Muscle layer of duodenum (tissue), 2 donors: Measurements from ENCODE around the gene PIK3R1.

ENCODE experiments used
- H3K27ac ChIP-seq: one replicate; pipeline ENCODE4 v1.7.0; 2013; ENCODE audit warnings: mild to moderate bottlenecking, low read length
- H3K27me3 ChIP-seq: one replicate; pipeline ENCODE4 v1.7.0; 2013; ENCODE audit warnings: low read depth, mild to moderate bottlenecking, control low read depth, low read length
- H3K36me3 ChIP-seq, 2 donors: one replicate each; pipeline ENCODE4 v1.7.0; 2013; ENCODE audit warnings: low read length in 2 of 2, control low read depth in 1 of 2, mild to moderate bottlenecking in 1 of 2; ENCODE audit not compliant: insufficient read depth in 2 of 2, control insufficient read depth in 1 of 2
- H3K4me1 ChIP-seq, 2 donors: one replicate each; pipeline ENCODE4 v1.7.0; 2013; ENCODE audit warnings: low read length in 2 of 2, mild to moderate bottlenecking in 2 of 2, control low read depth in 1 of 2, moderate library complexity in 1 of 2; ENCODE audit not compliant: insufficient read depth in 2 of 2, control insufficient read depth in 1 of 2
- H3K4me3 ChIP-seq, 2 donors: one replicate each; pipeline ENCODE4 v1.7.0; 2013; ENCODE audit warnings: low read length in 2 of 2, low read depth in 1 of 2, mild to moderate bottlenecking in 1 of 2
- H3K9me3 ChIP-seq, 2 donors: one replicate each; pipeline ENCODE4 v1.7.0; 2013; ENCODE audit warnings: low read length in 2 of 2, control low read depth in 1 of 2, mild to moderate bottlenecking in 1 of 2; ENCODE audit not compliant: control insufficient read depth in 1 of 2
- donor health status: healthy.

PIK3R1 gene

DNA sequence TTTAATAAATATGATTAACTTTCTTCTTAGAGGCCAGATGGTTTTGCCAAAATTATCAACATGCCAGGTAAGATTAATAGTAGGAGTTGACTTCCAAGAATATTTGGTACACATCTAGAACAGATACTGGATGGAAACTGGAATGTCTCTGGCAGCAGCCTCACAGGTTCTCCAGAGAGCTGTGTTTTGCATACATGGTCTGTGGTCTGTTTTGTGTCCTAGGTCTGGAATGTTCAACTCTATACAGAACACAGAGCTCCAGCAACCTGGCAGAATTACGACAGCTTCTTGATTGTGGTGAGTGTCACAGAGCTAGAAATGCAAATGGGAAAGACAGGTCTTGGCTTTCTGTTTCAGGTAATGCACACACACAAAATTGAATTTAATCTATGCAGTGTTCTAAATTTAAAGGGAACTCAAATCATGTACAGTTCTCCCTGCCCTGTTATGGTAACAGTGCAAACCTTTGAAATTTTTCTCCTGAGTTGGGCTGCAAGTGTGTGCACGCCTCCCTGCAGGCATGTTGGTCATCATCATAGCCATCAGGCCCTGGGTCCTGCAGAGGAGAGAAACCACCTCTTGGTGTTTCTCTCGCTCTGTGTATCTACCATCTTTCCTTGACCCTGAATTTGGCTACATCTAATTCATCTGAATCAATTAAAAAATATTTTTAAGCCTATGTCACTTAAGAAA, 58.3 kb downstream of the PIK3R1 start:
- Histone ChIP-seq H3K4me1 (peaks cover 12 to 44% of the 10 kb centered on the region in 2 donors), H3K4me3 (no peak overlapping the region), H3K27me3 (no peaks in the 10 kb centered on the region), H3K9me3 (no peaks in the 10 kb centered on the region), H3K27ac (no peak overlapping the region), H3K36me3 (peaks cover 13 to 35% of the 10 kb centered on the region in 2 donors)

DNA sequence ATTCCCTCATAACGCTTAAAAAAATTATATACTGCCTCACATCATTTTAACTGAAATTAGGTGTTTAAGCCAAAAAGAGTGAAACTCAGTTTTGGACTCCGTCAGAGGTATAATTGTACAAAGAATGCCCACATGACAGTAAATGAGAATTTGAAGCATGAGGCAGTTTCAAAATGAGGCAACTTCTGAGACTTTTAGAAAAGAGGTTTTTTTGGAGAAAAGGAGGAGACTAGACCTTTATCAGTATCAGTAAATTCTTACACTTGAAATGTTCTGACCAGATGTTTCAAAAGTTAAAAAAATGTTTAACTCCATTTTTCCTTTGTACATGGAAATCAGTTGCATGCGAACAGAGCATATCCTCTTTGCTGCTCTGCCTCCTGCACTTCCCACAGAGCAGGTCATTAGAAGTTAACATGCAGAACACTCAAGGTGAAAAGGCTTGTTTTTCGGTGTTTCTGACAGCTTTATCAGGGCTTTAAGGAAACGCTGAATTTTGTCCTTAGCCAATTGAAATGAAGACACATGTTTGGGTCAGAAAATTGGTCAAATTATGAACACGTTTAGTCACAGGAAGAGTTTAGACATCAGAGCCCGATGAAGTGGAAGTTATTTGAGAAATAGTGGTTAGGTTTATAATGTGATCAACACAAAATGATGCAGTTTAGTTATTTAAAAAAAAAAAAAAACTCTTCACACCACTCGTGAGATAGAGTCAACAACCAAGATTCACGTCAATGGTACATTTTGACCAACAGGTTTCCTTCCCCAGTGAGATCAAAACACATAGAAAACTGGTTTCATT, 59.5 kb downstream of the PIK3R1 start:
- Histone ChIP-seq H3K9me3 (no peaks in the 10 kb centered on the region), H3K4me1 (peaks cover 3 to 32% of the 10 kb centered on the region in 2 donors), H3K27me3 (no peaks in the 10 kb centered on the region), H3K36me3 (peaks cover 25 to 47% of the 10 kb centered on the region in 2 donors), H3K27ac (peak overlapping the region; percentile 53), H3K4me3 (no peak overlapping the region)

DNA sequence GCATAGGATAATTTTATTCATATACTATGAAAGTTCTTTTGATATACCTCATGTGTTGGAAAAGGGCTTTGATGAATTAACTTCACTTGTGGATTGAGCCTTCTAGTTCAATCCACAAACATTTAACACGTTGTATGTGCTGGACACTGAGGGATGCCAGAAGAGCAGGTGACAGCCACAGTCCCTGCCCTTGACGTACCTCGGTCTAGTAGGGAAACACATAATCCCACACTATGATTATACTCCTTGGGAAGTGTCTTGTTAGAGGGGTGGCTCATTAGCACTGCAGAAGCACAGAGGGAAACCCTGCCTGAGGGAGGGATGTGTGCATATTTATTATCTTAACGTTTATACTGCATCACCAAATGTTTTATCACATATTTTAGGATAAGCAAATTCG, 61.2 kb downstream of the PIK3R1 start:
- peaks cover 36 to 59% of the 10 kb centered on the region in 2 donors for H3K36me3 ChIP-seq
- no peaks in the 10 kb centered on the region for H3K9me3 ChIP-seq
- no peak overlapping the region for H3K27ac ChIP-seq
- peaks cover 0 to 24% of the 10 kb centered on the region in 2 donors for H3K4me1 ChIP-seq
- H3K4me3 ChIP-seq: no peak overlapping the region
- no peaks in the 10 kb centered on the region for H3K27me3 ChIP-seq

DNA sequence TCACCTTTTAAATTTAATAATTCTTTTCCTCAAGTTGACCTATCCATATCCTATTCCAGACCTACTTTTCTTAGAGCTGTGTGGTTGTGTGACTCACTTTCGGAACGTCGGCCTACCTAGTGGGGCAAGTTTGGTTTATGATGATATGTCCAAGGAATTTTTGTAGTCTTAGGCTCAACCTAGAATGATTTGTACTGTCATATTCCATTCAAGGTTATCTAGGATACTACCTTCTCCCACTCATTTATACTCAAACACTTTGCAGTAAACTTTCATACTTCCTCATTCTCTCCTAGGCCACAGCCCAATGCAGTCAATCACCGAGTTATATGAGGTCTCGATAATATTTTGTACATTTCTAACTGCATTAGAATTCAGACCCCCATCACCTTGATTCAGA, 61.9 kb downstream of the PIK3R1 start:
- H3K4me1 ChIP-seq: peaks cover 0 to 22% of the 10 kb centered on the region in 2 donors
- no peaks in the 10 kb centered on the region for H3K27me3 ChIP-seq
- no peak overlapping the region for H3K27ac ChIP-seq
- peaks cover 43 to 66% of the 10 kb centered on the region in 2 donors for H3K36me3 ChIP-seq
- no peak overlapping the region for H3K4me3 ChIP-seq
- no peaks in the 10 kb centered on the region for H3K9me3 ChIP-seq

- H3K36me3 ChIP-seq: peaks cover 49 to 77% of the 10 kb centered on the region in 2 donors
- peaks cover 0 to 15% of the 10 kb centered on the region in 2 donors for H3K4me1 ChIP-seq
- peak overlapping the region; percentile 2 for H3K27ac ChIP-seq
Measured at GRCh38 chr5:68279984-68280383, 64.4 kb downstream of the PIK3R1 start.

DNA sequence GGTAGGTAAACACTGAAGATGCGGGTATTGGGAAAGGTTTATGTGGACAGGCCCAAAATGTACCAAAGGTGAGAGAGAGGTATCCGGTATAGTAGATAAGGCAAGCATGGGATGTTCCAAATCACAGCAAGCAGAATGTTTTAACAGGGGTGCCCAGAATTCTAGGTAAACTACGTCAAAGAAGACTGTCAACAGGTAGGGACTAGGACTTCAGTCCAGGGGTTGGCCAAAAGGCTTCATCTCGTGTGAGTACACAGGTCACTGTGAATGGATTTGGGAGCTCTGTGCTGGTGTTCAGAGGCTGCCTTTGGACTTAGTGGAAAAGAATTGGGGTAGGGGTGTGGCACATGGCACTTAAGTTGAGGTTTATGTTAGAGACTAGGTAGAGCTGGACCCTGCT, 66.4 kb downstream of the PIK3R1 start:
- Histone ChIP-seq H3K9me3 (no peaks in the 10 kb centered on the region), H3K4me3 (no peak overlapping the region), H3K36me3 (peaks cover 45 to 65% of the 10 kb centered on the region in 2 donors), H3K27ac (no peak overlapping the region), H3K4me1 (peaks cover 16 to 34% of the 10 kb centered on the region in 2 donors), H3K27me3 (no peaks in the 10 kb centered on the region)

More at GRCh38 chr5:68279984-68280383, 64.4 kb downstream of the PIK3R1 start:
- Histone ChIP-seq H3K4me3 (no peak overlapping the region), H3K9me3 (no peaks in the 10 kb centered on the region), H3K27me3 (no peaks in the 10 kb centered on the region)

GRCh38 chr5:68283766-68284165, 68.2 kb downstream of the PIK3R1 start:
- Histone ChIP-seq H3K27me3 (no peaks in the 10 kb centered on the region), H3K9me3 (no peaks in the 10 kb centered on the region), H3K4me1 (peaks cover 22 to 47% of the 10 kb centered on the region in 2 donors), H3K27ac (peak overlapping the region; percentile 19), H3K4me3 (no peak overlapping the region), H3K36me3 (peaks cover 37 to 51% of the 10 kb centered on the region in 2 donors)

DNA sequence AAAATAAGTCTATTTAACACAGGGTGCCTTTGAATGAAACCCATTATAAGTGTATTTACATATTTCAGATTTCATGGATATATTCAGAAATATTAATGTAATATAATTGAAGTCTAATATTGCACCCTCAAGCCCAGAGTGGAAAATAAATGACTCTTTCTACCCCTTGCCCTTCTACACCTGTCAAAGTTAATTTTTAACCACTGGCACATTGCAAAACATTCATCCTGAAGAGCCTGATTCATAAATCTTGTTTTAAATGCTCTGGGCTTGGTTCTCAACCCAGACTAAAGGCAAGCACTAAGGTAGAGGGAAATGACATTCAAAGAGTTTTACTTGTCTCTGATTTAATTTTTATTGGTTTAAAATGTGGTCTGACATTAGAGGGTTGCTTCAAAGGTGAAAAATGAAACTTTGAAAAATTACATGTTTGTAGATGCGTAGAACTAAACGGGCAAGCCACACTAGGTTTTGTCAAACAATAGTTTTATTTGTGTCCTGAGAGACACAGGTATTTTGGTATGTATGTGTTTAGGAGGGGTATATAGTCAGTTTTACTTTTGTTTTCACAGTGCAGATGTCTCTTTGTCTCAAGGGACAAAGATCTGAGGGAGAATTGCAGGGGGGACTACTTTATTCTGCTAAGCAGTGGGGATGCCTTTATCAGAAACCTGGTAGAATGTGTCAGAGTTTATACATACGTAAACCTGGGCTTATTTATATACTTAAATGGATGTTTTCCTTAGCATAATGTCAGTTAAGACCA, 69.7 kb downstream of the PIK3R1 start:
- peaks cover 22 to 58% of the 10 kb centered on the region in 2 donors for H3K4me1 ChIP-seq
- peak overlapping the region; percentile 26 for H3K27ac ChIP-seq
- no peaks in the 10 kb centered on the region for H3K27me3 ChIP-seq
- H3K9me3 ChIP-seq: no peaks in the 10 kb centered on the region
- peaks cover 22 to 36% of the 10 kb centered on the region in 2 donors for H3K36me3 ChIP-seq
- no peak overlapping the region for H3K4me3 ChIP-seq

DNA sequence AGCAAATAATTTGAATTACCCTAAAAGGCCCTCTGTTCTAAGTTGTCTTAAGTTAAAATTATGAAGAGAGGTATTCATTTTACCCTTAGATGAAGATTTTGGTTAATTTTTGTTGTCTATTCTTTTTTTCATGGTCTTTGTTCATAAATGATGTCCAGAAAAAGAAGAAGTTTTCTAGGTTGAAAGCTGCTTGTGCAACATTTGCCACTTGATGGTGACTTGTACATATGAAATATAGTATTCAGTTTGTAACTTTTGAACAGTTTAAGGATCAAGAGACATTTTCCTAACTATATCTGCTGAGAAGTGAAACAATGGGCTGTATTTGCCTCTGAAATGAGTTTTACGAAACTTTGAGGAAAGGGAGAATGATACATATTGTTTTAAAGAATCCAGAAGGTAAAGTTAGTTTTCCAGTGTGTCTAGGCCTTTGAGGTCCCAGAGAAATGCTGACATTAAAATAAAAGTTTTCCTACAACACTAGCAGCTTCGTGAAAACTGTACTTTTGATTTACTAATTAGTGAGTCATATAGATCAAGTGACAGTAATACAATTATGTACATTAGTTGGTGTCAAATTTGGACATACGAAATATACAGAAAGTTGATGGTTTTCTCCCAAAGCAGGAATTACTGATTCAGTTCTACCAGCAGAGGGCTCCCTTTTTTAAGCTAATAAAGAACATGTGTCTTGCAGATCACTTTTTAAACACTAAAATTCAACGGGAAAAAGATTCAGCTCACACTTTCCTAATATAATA, 70.5 kb downstream of the PIK3R1 start:
- peak overlapping the region; percentile 26 for H3K27ac ChIP-seq
- H3K36me3 ChIP-seq: peaks cover 14 to 30% of the 10 kb centered on the region in 2 donors
- no peaks in the 10 kb centered on the region for H3K9me3 ChIP-seq
- H3K4me3 ChIP-seq: no peak overlapping the region
- no peaks in the 10 kb centered on the region for H3K27me3 ChIP-seq
- H3K4me1 ChIP-seq: peaks cover 26 to 66% of the 10 kb centered on the region in 2 donors

DNA sequence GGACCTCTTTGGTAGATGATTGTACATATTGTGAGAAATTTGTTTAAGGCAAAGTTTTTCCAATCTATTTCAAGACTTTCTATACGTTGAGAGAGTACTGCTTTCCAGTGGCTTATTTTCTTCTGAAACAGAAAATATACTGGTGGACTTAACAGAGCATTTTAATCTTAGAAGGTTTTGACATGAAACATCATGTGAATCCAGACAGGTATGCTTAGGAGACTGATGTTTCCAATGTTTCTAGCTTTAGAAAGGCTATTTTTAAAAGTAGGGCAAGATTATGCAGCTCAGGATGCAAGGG, 71.0 kb downstream of the PIK3R1 start:
- Histone ChIP-seq H3K4me3 (no peak overlapping the region), H3K27me3 (no peaks in the 10 kb centered on the region), H3K36me3 (peaks cover 14 to 27% of the 10 kb centered on the region in 2 donors), H3K9me3 (no peaks in the 10 kb centered on the region), H3K27ac (no peak overlapping the region), H3K4me1 (peaks cover 26 to 70% of the 10 kb centered on the region in 2 donors)
